ENCODE measurements around the gene SSB.
"Not testable (repeated sequence)": the region's sequence is repeated elsewhere in the genome, so short reads cannot be mapped to it uniquely, and the experiment has no call there.

SSB gene

DNA sequence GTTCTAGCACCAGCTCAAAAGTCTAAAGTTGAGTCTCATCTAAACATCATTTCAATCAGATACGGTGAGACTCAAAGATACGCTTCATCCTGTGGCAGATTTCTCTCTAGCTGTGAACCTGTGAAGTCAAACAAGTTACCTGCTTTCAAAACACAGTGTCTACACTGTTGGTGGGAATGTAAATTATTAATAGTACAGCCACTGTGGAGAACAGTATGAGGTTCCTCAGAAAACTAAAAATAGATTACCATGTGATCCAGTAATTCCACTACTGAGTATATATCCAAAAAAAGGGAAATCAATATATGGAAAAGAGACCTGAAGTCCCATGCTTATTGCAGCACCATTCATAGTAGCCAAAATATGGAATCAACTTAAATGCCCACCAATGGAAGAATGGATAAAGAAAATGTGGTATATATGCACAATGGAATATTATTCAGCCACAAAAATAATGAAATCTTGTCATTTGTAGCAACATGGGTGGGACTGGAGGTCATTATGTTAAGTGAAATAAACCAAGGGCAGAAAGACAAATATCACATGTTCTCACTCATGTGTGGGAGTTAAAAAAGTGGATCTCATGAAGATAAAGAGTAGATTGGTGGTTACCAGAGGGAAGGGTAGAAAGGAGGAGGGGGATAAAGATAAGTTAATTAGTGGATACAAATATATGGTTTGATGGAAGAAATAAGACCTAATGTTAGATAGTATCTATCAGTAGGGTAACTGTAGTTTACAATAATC lies 40.2 kb downstream of the SSB start:
- DNase-seq (ENCODE audit: low spot score) = no peak

- no peak for DNase-seq (ENCODE audit: low spot score)
Observed at GRCh38 chr2:169839954-169840746, 41.5 kb downstream of the SSB start.

DNA sequence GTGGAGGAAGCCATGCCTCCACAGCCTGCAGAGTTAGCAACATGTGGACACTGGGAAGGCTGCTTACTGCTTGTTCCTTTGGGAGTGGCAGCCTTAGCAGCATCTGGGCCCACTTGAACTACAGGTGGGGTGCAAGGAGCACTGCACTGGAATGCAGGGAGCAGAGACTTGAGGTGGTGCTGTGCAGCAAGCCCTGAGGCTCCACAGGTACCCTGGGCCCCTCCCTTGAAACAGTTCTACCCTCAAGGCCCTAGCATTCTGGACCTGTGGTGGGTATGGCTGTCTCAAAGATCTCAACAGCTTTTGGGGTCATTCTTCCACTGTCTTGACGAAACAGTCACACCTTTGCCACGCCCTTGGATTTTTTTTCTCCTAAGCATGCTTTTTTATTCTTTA lies 42.1 kb downstream of the SSB start:
- no peak for DNase-seq (ENCODE audit: low spot score)

- DNase-seq (ENCODE audit: low spot score) = not testable (repeated sequence)
Observed at GRCh38 chr2:169841625-169842024, 43.0 kb downstream of the SSB start.

DNA sequence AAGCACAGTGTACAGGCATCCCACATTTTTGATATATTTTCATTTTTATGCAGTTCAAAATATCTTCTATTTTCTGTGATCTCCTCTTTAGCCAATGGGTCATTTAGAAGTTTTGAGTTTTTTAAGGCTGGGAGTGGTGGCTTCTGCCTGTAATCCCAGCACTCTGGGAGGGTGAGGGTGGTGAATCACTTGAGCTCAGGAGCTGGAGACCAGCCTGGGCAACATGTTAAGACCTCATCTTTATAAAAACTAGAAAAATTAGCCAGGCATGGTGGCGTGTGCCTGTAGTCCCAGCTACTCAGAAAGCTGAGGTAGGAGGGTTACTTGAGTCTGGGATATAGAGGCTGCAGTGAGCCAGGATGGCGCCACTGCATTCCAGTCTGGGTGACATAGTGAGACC lies 46.3 kb downstream of the SSB start:
- DNase-seq (ENCODE audit: low spot score) = no peak

GRCh38 chr2:169848959-169849693 lies 50.5 kb downstream of the SSB start:
- not testable (repeated sequence) for DNase-seq (ENCODE audit: low spot score)

DNA sequence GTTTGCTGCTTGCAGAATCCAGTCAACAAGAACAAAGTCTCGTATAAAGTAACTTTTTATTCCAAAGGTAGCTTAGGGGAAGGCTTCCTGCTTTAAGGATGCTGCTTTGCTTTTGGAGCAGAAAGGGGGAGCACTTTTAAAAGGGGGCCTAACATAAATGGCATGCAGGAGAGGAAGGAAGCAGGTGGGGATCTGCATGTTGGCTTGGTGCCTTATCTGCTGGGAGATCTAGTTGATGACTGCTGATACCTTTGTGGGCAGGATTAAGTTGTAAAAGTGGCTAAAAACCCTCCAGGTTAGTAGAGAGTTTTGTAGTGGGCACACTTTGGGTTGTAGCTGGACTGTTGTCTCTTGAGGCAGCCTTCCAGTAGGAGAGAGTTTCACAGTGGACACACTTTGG lies 51.0 kb downstream of the SSB start:
- no peak for DNase-seq (ENCODE audit: low spot score)

DNA sequence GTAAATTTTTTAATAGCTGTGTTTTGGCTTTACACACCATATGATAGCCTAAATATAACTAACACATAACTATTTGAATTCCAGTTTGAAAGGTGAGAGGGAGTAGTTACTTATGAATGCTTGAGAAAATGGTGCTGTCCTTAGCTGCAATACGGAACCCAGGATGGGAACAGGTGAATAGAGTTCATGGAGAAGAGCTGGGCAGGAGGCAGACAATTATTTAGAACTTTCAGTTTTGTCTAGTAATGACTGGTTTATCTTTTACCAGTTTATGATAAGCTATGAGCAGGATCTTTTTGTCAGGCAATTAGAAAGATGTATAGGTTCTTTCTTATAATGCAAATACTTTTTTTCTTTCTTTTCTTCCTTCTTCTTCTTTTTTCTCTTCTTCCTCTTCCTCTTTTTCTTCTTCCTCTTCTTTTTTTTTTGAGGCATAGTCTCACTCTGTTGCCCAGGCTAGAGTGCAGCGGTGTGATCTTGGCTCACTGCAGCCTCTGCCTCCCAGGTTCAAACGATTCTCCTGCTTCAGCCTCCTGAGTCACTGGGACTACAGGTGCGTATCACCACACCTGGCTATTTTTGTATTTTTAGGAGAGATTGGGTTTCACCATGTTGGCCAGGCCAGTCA lies 54.5 kb downstream of the SSB start:
- DNase-seq (ENCODE audit: low spot score) = no peak

GRCh38 chr2:169855281-169856258 lies 56.9 kb downstream of the SSB start:
- not testable (repeated sequence) for DNase-seq (ENCODE audit: low spot score)

- DNase-seq (ENCODE audit: low spot score) = no peak
Observed at GRCh38 chr2:169859423-169859822, 60.8 kb downstream of the SSB start.

DNA sequence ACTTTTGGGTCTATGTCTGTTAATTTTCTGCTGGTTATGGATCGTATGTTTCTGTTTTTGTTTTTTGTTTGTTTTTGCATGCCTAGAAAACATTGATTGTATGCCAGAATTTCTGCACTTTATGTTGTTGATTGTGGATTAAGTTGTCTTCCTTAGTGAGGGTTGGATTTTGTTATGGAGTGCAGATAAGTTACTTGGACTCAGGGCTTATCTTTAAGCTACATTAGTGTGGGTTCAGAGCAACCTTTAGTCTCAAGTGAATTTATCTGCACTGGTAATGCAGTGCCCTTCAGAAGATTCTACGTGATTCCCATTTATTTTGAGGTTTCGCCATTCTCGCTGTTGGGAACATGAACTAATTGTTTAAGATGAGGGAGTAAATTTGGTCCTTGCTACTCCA lies 61.5 kb downstream of the SSB start:
- DNase-seq (ENCODE audit: low spot score) = no peak
